Vagina (tissue), 2 donors: ENCODE results near the gene MKI67.

Source experiments
- CTCF ChIP-seq, 3 experiments: fragments of 450-650 bp in 2 of 3; fragments of 200-600 bp in 1 of 3; sonication (generic) in 1 of 3; IDR thresholded peaks; one replicate each; pipeline ENCODE4 v1.5.1; 2017 to 2019; ENCODE audit warnings: antibody characterized with exemption in 3 of 3, mild to moderate bottlenecking in 2 of 3, moderate library complexity in 2 of 3
- POLR2A ChIP-seq, 2 donors: fragments of 450-650 bp; IDR thresholded peaks; one replicate each; pipeline ENCODE4 v1.6.1; 2017; ENCODE audit warnings: antibody characterized with exemption in 2 of 2, mild to moderate bottlenecking in 2 of 2, moderate library complexity in 2 of 2
- POLR2AphosphoS5 ChIP-seq, 2 donors: sonication (generic); formaldehyde crosslinking; IDR thresholded peaks; one replicate each; pipeline ENCODE4 v1.9.0; 2017; ENCODE audit warnings: antibody characterized with exemption in 2 of 2, mild to moderate bottlenecking in 2 of 2, low read depth in 1 of 2; ENCODE audit not compliant: insufficient read depth in 1 of 2

GRCh38 chr10:128055061-128055868, 71.0 kb downstream of the MKI67 start:
- TF ChIP-seq CTCF (IDR thresholded peaks at IDR 0.05) (no peak), POLR2A (IDR thresholded peaks at IDR 0.05) (no peak), POLR2AphosphoS5 (IDR thresholded peaks at IDR 0.05; ENCODE audit: insufficient read depth in 1 of 2, low read depth in 1 of 2) (no peak)
